ENCODE results near the gene FAM72D.
"Not testable (repeated sequence)": the region's sequence is repeated elsewhere in the genome, so short reads cannot be mapped to it uniquely, and the experiment has no call there.

Gene FAM72D

DNA sequence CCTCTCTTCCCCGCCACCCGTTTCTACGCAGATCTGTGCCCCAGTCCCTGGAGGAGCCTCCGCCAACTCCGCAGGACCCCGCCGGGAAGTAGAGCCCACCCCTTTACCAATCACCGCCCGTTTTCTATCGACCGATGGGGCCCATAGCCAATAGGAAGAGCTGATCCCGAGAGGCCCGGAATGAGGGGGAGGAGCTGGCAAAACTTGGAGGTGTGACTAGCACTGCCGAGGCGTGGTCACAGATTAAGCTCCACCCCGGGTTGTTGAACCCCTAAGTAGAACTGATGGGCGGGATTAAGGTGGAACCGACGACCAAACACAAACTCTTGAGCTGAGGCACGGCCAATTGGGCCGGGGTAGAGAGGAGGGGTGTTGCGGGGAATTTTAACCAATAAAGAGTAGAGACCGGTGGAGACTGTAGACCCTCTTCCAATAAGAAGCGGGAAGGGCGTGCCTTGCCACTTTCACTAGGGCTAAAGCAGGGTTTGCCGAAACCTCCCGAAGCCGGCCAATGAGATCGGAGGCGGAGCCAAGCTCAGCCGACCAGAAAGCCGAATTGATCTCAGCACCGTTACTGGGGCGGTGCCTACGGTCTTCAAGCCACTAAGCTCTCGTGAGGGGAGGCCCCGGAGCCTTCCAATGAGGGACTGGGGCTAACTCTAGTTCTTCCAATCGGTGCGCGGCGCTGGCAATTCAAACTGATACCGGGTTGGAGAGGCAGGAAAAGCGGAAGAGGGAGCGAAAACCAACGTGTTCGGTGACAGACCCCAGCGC lies at the start of gene FAM72D, which contains the start of gene SRGAP2B:
Gene FAM72D (plus strand): TSS at position 691 of the 774 bp plus-strand sequence. CDS start 874 bp downstream, outside the sequence.
Gene SRGAP2B (minus strand): TSS at position 45 of the 774 bp plus-strand sequence. CDS start 2,427 bp downstream, outside the sequence.
- not testable (repeated sequence) for DNase-seq (ENCODE audit: low read depth)

DNA sequence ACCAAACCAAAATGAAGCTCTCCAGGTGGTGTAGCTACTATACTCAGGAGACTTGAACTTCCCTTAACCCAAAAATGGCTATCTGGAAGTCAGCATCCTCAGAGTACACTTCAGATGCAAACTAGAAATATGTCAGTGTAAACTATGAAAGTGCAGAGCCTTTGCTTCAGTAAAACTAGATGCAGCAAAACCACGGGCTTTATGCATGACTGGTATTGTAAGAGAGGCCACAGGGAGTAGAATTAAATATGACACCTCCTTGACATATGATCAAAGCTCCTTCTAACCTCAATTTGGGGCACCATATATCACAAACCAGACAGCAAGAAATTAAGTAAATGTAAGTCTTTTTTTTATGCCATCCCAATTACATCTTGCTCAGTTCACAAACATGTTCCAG lies 48.2 kb upstream of the FAM72D start:
- DNase-seq (ENCODE audit: low read depth), result not testable (repeated sequence)

DNA sequence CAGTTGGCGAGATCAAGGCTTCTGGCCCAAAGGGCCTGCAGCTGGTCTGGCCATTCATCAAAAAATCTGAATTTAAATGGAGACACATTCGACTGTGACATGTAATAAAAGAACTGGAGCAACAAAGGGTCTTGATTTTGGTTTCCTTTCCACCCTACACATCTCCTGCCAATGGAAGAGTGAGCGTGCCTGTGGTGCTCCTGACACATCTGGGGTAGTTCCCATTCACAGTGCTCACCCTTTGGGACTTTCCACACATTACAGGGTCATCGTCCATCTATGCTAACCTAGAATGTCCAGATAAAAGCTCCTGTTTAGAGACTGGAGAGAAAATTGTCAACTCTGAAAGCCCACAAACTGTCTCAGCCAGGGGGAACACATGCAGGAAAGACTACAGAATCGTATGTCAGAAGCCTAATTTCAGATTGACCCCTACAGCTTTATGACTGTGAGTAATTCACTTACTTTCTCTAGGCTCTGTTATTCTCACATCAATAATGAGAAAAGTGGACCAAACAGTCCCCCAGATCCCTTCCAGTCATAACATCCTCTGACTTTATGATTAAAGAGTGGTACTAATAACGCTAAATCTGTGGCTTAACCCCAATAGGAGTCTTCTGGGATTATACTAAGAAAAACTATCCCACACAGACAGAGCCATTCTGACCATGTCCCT lies 47.5 kb upstream of the FAM72D start:
- not testable (repeated sequence) for DNase-seq (ENCODE audit: low read depth)

DNA sequence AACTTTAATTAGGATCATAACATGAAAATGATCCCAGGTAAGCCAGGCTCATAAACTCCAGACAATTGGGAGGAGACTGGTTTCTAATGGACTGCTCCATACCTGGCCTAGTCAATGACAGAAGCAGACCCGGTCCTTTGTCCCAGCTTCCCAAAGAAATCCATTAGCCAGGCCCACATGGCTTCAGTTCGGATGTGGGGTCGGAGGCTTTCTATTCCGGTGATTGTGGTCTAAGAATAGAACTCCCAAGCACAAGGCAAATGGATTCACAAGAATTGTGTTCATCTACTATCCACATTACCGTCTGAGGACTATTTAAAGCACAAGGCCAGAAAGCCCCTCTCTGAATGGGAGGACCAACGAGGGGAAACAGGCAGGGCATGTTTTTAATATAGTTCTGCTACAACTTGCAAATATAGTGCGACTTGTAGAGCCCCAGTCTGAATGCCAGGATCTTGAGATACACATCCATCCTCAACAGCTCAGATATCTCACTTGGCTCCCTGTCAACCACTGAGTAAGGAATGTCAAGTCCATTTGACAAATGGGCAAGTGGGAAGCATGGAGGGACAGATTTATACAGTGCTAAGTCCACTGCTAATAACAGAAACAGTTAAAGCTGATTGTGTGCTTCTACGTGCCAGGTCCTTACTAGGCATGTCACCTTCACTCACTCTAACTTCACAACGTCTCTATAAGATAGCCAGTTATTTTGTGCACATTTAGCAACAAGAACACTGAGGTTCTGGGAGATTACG lies 43.6 kb upstream of the FAM72D start:
- not testable (repeated sequence) for DNase-seq (ENCODE audit: low read depth)

DNA sequence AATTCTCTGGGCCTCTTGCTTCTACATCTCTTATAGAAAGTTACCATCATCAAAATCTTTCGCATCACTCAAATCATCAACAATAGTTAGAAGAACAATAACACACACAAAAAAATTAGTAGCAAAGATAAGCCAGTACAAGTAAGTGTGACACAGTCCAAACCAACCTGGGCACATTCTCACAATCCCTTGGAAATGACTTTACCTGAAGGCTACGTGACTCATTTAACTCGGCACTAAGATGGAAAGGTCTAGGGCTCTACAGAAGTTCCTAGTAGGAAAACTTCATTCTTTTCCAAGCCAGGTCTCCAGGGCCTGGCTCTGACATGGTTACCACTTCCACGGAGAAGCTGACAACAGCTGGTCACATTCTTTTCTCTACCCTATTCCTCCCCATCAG lies 42.3 kb upstream of the FAM72D start:
- DNase-seq (ENCODE audit: low read depth), result not testable (repeated sequence)

DNA sequence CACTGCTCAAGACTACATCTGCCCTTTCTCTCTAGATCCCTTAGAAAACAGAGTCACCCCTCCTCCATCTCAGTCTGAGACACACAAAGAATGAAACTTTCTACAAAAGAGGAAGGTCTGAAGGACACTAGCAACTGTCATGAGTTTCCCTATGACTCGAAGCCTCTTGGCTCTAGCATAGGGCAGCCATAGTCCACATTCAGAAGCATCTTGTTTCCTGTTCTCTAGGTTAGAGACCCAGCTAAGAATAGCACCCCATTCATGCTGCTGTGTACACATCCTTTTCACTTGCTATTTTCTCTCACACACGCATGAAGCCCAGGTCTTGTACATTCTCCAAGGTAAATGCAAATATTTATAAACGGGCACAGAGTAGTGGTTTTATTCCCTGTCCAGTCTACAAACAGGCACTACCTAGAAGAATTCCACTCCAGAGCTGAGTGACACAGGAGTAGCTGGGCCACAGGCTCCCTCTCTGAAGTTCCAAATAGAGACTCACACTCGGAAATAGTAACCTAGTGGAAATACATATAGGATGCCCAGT lies 40.5 kb upstream of the FAM72D start:
- DNase-seq (ENCODE audit: low read depth), result not testable (repeated sequence)

DNA sequence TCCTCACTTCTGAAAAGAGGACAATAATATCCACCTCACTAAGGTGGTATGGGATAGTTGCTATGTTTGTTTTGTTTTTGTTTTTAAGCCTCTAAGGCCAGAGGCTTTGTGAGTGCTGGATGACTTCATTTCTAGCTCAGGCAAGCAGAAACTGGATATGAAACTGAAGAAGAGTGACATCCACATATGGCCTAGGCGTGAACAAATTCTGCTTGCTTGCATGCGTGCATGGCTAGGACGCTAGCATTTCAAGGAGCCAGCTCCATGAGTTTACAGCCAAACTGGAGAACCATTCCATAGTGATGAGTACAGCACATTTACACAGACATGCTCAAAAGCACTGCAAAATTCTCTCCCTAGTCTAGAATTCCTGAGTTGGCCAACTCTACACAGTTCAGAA lies 37.6 kb upstream of the FAM72D start:
- not testable (repeated sequence) for DNase-seq (ENCODE audit: low read depth)

DNA sequence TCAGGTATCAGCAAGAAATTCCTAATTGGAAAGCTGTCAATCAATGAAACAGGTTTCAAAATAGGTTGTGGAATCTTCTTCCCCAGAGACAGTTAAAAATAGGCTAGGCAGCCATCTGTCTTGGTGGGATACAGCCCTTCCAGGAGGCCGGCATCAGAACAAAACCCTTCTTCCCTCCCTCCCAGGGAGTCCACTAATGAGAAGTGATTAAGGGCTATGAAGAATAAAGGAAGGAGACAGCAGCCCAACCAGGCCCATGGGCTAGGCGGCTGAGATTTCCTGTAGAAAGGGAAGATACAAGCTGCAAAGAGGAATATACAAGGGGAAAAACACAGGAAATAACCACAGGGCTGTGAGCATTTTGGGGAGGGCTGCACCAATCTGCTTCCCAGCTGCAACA lies 32.5 kb upstream of the FAM72D start:
- not testable (repeated sequence) for DNase-seq (ENCODE audit: low read depth)

DNA sequence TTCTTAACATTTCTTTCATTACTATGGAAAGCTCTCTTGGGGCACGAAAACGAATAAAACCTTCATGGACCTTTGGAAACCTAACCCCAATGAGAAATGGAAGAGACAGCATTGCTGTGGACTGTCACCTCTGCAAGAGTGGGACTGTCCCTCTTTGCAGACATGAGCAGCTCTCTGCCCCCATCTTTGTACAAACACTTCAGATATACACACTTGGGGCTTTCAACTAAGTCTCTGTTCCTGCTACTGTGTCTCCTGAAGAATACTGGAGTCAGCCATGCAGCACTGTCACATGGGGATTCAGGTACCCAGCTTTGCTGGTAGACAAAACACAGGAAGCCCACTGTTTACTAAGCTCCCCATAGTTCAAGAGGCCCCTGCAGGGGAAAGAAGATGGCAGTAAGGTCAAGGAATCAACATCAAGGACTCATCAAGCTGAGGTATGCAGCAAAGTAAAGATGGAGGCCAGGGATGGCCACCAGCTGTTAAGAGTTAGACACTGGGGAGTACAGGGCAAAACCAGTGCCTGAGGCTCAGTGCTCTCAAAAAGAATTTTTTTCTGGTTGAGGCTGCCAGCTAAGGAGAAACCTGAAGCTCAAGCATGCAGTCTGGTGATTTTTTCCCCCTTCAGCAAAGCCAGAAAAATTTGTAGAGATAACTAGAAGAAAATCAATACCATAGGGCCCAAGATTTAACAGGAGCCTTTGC lies 31.7 kb upstream of the FAM72D start:
- DNase-seq (ENCODE audit: low read depth), result not testable (repeated sequence)

DNA sequence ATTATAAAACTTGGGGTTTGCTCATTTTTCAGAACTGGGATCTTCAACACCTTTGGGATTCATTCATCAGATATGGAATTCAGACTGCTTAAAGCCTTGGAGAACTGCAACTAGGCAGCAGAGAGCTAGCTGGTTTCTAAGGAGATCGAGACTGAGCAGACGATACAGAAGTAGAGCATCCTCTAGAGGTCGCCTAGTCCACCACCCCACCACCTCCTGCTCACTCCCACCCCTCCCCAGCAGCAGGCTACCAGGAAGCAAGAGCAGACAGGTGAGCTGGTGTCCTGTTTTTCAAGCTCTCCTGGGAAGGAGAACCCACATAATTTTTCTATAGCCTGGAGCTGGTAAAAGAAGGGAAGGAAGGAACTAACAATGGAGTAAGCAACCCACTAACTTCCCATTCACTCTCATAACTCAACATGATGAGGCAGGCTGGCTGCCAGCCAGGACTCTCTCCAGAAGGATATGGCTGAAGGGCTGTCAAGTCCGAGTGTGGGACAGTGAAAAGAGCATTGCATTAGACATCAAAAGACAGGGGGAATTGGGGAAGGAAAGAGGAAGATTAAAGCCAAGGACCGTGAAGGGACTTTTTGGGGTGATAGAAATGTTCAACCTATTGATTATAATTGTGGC lies 30.5 kb upstream of the FAM72D start:
- DNase-seq (ENCODE audit: low read depth), result not testable (repeated sequence)

DNA sequence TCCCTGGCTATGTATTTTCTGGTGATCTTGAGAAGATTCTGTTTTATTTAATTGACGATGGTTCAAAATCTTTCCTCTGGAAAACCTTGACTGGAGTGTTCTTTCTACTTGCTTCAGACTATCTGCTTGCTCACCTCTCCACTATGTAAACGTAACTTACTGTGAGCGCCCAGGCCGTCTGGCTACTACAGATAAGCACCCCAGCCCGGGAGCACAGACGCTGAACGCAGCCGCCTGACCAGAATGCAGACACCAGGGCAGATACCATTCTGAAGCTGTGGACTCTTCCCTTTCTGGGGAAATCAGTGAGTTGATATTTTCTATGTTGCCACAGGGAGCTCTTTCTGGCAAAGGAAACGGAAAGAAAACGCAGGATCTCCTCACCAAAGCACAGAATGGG lies 29.3 kb upstream of the FAM72D start:
- DNase-seq (ENCODE audit: low read depth), result not testable (repeated sequence)

DNA sequence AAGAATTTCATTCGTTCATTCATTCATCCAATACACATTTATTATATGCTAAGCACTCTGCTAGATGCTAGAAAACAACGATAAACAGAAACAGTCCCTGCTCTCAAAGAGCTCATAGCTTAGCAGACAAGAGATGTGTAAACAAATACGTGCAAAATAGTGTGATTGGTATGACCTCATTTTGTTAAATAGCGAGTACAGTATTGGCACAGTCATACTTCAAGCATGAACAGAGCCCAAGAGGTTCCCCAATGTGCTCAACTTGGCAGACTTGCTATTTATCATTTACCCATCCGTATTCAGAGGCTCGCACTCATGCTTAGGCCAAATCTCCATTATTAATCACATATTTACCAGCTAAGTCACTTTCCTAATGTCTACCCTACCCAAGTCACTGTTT lies 24.2 kb upstream of the FAM72D start:
- not testable (repeated sequence) for DNase-seq (ENCODE audit: low read depth)

DNA sequence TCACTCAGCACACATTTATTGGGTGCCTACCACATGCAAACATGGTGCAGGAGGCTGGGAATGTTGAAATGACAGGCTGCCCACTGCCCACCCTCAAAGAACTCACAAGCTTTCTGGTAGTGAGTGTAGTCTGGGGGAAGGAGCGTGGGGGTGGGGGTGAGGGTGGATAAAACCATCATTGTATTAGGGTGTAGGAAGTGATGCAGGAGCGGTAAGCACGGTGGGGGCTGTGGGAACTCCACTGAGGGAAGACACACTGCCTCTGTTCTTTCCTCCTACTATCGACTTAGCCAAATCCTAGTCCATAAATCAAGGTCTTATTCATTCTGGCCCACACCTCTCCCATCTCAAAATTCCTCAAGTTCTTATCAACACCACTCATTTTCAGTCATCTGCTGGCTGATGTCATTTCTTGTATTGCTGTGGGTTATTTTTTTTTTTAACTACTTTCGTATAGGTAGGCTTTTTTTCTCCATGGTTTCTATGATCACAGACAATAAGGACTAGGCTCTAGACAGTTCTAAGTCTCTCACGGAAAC lies 21.7 kb upstream of the FAM72D start:
- DNase-seq (ENCODE audit: low read depth), result not testable (repeated sequence)

DNA sequence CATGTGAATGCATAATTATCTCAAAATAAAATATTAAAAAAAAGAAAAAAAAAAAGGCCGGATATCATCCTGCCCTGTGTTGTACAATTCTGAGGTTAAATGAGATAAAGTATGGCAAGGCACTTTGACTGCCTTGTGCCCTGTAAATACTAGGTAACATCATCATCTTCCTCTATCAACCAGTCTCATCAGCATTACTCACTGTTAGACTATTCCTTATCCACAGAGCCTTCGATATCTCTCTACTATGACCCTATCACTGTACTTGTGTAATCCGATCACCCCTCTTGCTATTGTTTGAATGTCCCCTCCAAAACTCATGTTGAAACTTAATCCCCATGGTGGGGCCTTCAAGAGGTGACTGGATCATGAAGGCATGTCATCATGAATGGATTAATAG lies 18.9 kb upstream of the FAM72D start:
- DNase-seq (ENCODE audit: low read depth), result not testable (repeated sequence)

DNA sequence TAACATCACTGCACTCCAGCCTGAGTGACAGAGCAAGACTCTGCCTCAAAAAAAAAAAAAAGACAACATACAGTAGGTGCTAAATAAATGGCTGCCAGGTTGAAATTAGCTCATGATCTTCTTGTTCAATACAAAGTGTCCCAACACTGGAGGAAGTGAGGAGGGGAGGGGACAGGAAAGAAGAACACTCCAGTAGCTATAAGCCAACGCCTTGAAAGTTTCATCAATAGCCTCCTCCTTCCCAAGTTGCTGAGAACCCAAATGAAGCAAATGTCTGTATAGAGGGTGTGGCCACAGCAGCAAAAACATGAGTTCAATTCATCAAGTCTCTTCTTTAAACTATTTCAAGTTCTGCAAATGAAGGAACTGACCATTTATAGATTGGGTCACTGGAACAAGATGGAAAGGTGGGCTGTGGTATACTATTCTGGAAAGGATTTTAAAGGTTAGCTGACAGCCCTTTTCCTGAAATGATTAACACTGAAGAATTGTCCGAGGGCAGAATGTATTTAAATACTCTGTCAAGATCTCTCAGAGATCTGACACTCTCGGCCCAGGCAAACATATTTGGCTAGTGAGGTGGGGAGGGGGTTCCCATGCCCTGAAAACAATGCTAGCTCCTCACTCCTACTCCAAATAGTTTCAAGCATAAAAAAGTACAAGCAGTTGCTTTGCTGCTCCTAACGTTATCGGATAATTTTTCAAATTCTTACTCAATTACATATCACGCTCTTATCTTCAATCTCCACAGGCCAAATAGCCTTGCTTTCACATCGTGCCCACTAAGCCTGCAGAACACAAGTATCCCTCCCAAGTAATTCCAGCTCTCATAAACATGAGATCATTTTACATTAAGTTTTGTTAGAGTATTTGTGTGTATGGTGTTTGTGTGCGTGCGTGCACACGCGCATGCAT lies 17.6 kb upstream of the FAM72D start:
- not testable (repeated sequence) for DNase-seq (ENCODE audit: low read depth)

DNA sequence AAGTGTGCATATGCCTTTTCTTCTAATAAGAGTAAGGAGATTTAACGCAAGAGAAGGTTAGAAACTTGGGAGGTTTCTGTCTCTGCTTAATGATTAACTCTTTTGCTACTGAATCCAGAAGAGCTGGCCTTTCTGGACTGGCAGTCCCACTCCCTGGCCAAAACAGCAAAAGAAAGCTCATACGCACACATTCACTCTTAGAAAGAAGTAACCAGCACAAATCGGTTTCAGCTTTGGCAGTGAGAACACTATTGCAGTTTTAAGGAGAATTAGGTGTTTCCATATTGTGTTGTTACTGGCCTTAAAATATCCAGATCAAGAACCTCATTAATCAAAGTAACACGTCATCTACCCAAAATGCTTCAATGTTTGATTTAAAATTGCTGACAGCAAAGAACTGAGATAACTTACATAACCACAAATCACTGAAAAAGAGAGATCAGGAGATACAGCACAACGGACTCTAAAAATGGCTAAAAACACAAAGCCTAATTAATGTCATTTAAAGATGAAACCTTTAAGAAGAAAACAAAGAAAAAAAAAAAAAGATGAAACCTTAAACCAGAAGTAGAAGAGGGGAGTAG lies 16.9 kb upstream of the FAM72D start:
- not testable (repeated sequence) for DNase-seq (ENCODE audit: low read depth)

DNA sequence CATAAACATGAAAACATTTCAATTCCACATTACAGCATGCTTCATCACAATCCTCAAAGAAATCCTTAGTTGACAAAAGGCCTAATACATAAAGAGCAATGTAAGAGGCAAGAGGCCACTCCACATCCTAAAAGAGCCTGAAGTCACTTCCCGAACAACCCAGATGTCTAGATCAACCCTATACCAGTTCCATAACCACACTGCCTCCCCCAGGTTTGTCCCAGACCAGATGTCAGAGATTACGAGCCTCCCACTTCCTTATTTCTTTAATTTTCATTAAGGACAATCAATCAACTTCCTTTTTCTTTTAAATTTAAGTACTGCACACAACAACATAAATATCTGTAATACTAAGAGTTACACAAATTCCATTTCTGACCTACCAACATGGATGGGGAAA lies 16.0 kb upstream of the FAM72D start:
- not testable (repeated sequence) for DNase-seq (ENCODE audit: low read depth)

DNA sequence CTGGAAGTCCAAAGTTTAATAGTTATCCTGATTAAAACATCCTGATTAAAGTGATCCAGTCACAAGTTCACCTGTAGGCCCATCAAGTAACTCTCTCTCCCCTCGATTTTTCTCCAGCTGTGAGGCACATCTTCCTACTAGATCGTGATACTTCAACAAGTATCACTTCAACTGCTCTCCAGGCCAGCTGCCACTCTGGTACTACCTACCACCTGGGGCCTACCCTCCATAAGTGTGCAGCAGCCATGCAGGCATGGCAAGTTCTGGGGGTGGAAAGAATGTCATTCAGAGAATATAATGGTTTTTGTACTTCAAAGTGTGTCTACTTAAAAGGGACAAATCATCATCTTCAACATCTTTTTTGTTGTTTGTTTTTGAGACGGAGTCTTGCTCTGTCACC lies 15.6 kb upstream of the FAM72D start:
- DNase-seq (ENCODE audit: low read depth), result not testable (repeated sequence)

Measured in HS-5 (cell line).